GM21529 (cell line): Measurements from ENCODE around the gene AMZ1.

Experiments
- ATAC-seq: cut with Tn5 transposase; IDR thresholded peaks from one replicate; pipeline ENCODE4 v1.9.1; 2021; ENCODE audit not compliant: unreplicated experiment

The AMZ1 gene

GRCh38 chr7:2764621-2765020 lies 76.6 kb downstream of the AMZ1 start:
- no peak for ATAC-seq
